ENCODE data around the gene ZNF48. TPM values are rescaled to one million over a fixed set of nuclear protein-coding genes. Genes with fewer than 3 reads are reported as not detected.

Gene ZNF48
- polyA plus RNA-seq, 1 experiment, result 4.6 TPM

DNA sequence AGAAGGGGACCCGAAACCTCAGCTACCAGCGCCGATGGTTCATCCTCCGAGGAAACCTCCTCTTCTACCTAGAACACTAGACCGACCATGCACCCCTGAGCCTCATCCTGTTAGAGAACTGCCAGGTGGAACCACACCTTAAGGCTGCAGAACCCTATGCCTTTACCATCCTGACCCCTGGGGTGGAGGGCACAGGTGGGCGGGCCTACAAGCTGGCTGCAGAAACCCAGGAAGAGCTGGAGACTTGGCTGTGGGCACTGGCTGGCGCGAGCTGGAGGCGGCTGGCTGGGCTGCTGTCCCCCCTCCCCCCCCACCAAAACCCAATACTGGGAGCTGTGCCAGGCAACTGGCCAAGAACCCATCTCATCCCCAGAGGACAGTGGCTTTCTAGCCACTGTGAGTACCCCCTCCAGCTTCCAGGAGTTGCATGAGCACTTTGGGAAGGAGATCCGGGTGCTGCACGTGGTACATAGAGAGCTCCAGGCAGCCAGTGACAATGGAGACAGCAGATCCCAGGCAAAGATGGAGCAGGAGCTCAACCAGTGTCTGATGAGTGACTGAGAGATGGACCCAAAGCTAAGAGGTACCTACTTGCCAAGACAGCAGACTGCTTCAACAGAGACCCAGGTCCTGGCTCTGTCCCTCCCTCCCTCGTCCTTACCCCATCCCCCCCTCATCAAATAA is 38.7 kb upstream of the ZNF48 start:
- TF ChIP-seq, protein P1, sequence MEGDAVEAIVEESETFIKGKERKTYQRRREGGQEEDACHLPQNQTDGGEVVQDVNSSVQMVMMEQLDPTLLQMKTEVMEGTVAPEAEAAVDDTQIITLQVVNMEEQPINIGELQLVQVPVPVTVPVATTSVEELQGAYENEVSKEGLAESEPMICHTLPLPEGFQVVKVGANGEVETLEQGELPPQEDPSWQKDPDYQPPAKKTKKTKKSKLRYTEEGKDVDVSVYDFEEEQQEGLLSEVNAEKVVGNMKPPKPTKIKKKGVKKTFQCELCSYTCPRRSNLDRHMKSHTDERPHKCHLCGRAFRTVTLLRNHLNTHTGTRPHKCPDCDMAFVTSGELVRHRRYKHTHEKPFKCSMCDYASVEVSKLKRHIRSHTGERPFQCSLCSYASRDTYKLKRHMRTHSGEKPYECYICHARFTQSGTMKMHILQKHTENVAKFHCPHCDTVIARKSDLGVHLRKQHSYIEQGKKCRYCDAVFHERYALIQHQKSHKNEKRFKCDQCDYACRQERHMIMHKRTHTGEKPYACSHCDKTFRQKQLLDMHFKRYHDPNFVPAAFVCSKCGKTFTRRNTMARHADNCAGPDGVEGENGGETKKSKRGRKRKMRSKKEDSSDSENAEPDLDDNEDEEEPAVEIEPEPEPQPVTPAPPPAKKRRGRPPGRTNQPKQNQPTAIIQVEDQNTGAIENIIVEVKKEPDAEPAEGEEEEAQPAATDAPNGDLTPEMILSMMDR (IDR thresholded peaks at IDR 0.05; ENCODE audit: insufficient read depth, low read depth, low read length), result no peak
- POLR2A ChIA-PET, result interaction anchor here (0.6 kb wide), 1 partner anchor 13 kb away, joined by 3 read pairs; no protein-coding TSS in a partner anchor
- H3K27me3 ChIP-seq (ENCODE audit: control insufficient read depth, insufficient read depth, low read length), result no peaks in the 10 kb centered on the region
- no peak overlapping the region for H3K4me3 ChIP-seq (ENCODE audit: low read depth, low read length)
- no peak for DNase-seq (ENCODE audit: low read depth)
- CTCF ChIA-PET, result interaction anchor here (0.8 to 1.8 kb wide), 4 partner anchors 8 to 53 kb away, joined by 3 to 5 read pairs (median 4); partner anchors contain the start of gene ZNF48
- H3K36me3 ChIP-seq (ENCODE audit: control insufficient read depth, insufficient read depth, low read length), result peaks cover 23% of the 10 kb centered on the region

DNA sequence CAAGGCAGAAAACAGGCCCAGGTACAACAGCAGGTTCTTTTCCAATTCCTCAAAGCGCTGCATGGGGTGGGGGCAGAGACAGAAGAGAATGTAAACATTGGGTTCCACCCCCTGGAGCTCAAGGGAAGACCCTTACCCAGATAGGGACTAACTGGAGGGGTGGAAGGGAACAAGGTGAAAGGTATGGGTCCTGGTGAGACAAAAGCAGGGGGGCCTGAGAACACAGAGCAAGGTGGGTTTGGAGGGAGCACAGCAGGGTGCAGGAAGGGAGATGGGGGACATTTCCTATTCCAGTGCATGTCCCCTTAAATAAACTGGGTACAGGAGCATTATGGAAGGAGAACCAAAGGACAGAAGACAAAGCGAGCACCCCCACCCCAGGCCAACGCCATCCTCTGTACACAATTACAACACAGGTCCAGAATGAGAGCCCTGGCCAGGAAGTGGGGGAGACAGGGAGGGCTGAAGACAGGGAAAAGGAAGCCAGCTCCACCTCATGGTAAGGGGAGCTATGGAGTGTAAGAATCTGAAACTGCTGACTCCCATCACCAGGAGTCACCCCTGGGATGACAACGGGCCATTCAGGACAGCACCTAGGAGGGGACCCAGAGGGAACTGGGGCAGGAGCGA is 38.0 kb upstream of the ZNF48 start:
- Histone ChIP-seq H3K27me3 (ENCODE audit: control insufficient read depth, insufficient read depth, low read length) (no peaks in the 10 kb centered on the region), H3K4me3 (ENCODE audit: low read depth, low read length) (no peak overlapping the region), H3K36me3 (ENCODE audit: control insufficient read depth, insufficient read depth, low read length) (peaks cover 23% of the 10 kb centered on the region)
- TF ChIP-seq, protein P1 (IDR thresholded peaks at IDR 0.05; ENCODE audit: insufficient read depth, low read depth, low read length), result no peak
- POLR2A ChIA-PET, result no interaction called here
- CTCF ChIA-PET, result interaction anchor here (0.8 to 1.8 kb wide), 3 partner anchors 8 to 52 kb away, joined by 3 to 5 read pairs (median 4); no protein-coding TSS in a partner anchor
- no peak for DNase-seq (ENCODE audit: low read depth)

DNA sequence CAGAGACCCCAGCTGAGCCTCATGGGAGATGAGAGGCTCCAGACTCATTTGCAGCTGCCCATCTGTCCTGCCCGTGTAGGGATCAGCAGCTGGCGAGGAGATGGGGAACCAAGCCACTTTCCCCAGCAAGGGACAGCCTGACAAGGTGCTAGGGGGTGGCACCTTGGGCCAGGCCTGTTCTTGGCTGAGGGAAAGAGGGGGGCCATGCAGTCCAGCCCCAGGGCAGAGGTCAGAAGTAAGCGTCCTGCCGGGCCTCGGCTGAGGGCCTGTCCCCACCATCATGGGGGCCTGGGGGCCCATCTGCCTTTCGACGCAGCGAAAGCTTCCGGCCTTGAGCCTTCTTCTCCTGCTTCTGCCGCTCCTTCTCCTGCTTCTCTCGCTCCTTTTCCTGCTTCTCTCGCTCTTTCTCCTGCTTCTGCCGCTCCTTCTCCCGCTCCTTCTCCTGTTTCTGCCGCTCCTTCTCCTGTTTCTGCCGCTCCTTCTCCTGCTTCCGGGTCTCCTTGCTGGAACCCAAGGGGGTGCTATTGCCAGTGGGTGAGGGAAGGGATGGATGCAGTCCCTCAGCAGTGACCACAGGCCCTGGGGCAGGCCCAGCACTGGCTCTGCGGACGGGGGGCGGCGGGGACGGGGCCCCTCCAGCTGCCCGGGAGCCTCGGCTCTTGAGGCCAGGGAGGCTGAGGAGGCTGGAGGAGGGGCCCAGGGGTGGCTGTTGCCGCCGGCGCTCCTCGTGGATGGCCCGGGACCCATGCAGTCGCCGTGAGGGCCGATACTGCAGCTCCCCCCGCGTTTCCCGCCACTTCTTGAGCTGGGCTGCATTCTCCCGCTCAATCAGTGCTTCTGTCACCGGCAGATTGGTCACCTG is 37.3 kb upstream of the ZNF48 start:
- Histone ChIP-seq H3K4me3 (ENCODE audit: low read depth, low read length) (no peak overlapping the region), H3K36me3 (ENCODE audit: control insufficient read depth, insufficient read depth, low read length) (peaks cover 23% of the 10 kb centered on the region), H3K27me3 (ENCODE audit: control insufficient read depth, insufficient read depth, low read length) (no peaks in the 10 kb centered on the region)
- TF ChIP-seq, protein P1 (IDR thresholded peaks at IDR 0.05; ENCODE audit: insufficient read depth, low read depth, low read length), result no peak
- CTCF ChIA-PET, result interaction anchor here (1.7 to 1.8 kb wide), 2 partner anchors 10 to 52 kb away, joined by 5 to 6 read pairs; no protein-coding TSS in a partner anchor
- POLR2A ChIA-PET, result no interaction called here
- no peak for DNase-seq (ENCODE audit: low read depth)

DNA sequence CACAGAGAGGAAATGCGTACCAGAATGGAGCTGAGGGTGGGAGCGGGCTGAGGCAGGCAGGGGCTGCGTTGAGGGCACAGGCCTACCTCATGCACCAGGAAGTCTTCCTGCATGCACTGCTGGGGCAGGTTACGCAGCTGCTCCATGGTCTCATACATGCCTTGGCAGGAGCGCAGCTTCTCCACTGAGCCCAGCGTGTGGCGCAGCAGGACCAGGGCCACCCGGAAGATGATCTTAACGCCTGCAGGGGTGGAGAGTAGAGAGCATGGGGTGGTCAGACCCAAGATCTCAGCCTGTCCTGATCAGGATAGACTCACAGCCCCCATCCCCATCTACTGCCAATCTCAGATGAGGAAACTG is 36.7 kb upstream of the ZNF48 start:
- ChIA-PET CTCF (interaction anchor here (1.7 kb wide), 1 partner anchor 9 kb away, joined by 6 read pairs; no protein-coding TSS in a partner anchor), POLR2A (no interaction called here)
- no peaks in the 10 kb centered on the region for H3K27me3 ChIP-seq (ENCODE audit: control insufficient read depth, insufficient read depth, low read length)
- TF ChIP-seq, protein P1 (IDR thresholded peaks at IDR 0.05; ENCODE audit: insufficient read depth, low read depth, low read length), result no peak
- H3K36me3 ChIP-seq (ENCODE audit: control insufficient read depth, insufficient read depth, low read length), result peaks cover 22% of the 10 kb centered on the region
- no peak for DNase-seq (ENCODE audit: low read depth)
- no peak overlapping the region for H3K4me3 ChIP-seq (ENCODE audit: low read depth, low read length)
